Stomach (tissue), 4 donors: Measurements from ENCODE around the gene GPER1.

Experiments used
- EP300 ChIP-seq: sonication (generic); formaldehyde crosslinking; IDR thresholded peaks from one replicate; pipeline ENCODE4 v1.6.1; 2017; ENCODE audit warnings: antibody characterized with exemption
- POLR2A ChIP-seq, 4 donors: fragments of 450-650 bp; IDR thresholded peaks; one replicate each; pipeline ENCODE4 v1.6.1; 2016; ENCODE audit warnings: antibody characterized with exemption in 4 of 4, control low read depth in 2 of 4, mild to moderate bottlenecking in 1 of 4, moderate library complexity in 1 of 4
- POLR2AphosphoS5 ChIP-seq, 3 donors: sonication (generic); formaldehyde crosslinking; IDR thresholded peaks; one replicate each; pipeline ENCODE4 v1.6.1; 2016; ENCODE audit warnings: antibody characterized with exemption in 3 of 3
- TF ChIP-seq, protein P1 (sequence below), 7 experiments: fragments of 450-650 bp in 4 of 7; fragments of 200-600 bp in 3 of 7; sonication (generic) in 3 of 7; IDR thresholded peaks; one replicate each; pipeline ENCODE4 v1.5.1; 2016 to 2019; ENCODE audit warnings: antibody characterized with exemption in 7 of 7, control low read depth in 2 of 7, mild to moderate bottlenecking in 1 of 7

DNA sequence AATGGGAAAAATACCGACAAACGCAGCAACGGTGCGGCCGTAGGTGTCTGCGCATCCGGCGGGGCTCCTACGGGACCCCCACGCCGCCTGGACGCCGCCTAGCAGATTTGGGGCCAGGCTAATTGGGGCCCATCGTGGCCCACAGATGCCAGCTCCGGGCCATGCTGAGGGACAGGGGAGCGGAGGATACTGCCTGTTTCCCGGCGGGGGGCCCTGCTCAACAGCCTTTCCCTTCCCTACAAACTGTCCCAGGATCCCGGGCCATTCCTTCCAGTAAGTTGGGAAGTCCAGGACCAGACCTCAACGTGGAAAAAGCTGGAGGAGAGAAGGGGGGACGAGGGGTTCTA lies 21.7 kb upstream of the GPER1 start:
- TF ChIP-seq, protein P1, sequence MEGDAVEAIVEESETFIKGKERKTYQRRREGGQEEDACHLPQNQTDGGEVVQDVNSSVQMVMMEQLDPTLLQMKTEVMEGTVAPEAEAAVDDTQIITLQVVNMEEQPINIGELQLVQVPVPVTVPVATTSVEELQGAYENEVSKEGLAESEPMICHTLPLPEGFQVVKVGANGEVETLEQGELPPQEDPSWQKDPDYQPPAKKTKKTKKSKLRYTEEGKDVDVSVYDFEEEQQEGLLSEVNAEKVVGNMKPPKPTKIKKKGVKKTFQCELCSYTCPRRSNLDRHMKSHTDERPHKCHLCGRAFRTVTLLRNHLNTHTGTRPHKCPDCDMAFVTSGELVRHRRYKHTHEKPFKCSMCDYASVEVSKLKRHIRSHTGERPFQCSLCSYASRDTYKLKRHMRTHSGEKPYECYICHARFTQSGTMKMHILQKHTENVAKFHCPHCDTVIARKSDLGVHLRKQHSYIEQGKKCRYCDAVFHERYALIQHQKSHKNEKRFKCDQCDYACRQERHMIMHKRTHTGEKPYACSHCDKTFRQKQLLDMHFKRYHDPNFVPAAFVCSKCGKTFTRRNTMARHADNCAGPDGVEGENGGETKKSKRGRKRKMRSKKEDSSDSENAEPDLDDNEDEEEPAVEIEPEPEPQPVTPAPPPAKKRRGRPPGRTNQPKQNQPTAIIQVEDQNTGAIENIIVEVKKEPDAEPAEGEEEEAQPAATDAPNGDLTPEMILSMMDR (IDR thresholded peaks at IDR 0.05), result no peak
- TF ChIP-seq EP300, result no peak
- TF ChIP-seq POLR2A (IDR thresholded peaks at IDR 0.05), result no peak
- TF ChIP-seq POLR2AphosphoS5 (IDR thresholded peaks at IDR 0.05), result no peak
